T1000 (cell line): Measurements from ENCODE around the gene CYGB.
"Not testable (repeated sequence)": the region's sequence is repeated elsewhere in the genome, so short reads cannot be mapped to it uniquely, and the experiment has no call there.

ENCODE experiments used
- DNase-seq: peaks from one replicate; lab custom pipeline; 2025; ENCODE audit warnings: mixed read lengths; lab: John Stamatoyannopoulos, UW

The CYGB gene

GRCh38 chr17:76538281-76538931, 897 bp upstream of the CYGB start:
- no peak for DNase-seq

- DNase-seq: no peak
Measured at GRCh38 chr17:76537288-76537577, 276 bp downstream of the CYGB start.

- DNase-seq: no peak
Measured at GRCh38 chr17:76536511-76537287, 810 bp downstream of the CYGB start.

- no peak for DNase-seq
Measured at GRCh38 chr17:76535788-76536510, 1.6 kb downstream of the CYGB start.

- no peak for DNase-seq
Measured at GRCh38 chr17:76534831-76535732, 2.4 kb downstream of the CYGB start.

- DNase-seq: not testable (repeated sequence)
Measured at GRCh38 chr17:76533640-76534359, 3.7 kb downstream of the CYGB start.

- DNase-seq: no peak
Measured at GRCh38 chr17:76532072-76532651, 5.3 kb downstream of the CYGB start.

GRCh38 chr17:76531486-76532038, 5.9 kb downstream of the CYGB start:
- DNase-seq: no peak

- DNase-seq: no peak
Measured at GRCh38 chr17:76530811-76531485, 6.6 kb downstream of the CYGB start.

- DNase-seq: no peak
Measured at GRCh38 chr17:76530095-76530723, 7.3 kb downstream of the CYGB start.

GRCh38 chr17:76529224-76530094, 8.1 kb downstream of the CYGB start:
- peak; percentile 47 for DNase-seq

- no peak for DNase-seq
Measured at GRCh38 chr17:76528528-76529223, 8.8 kb downstream of the CYGB start.

GRCh38 chr17:76528156-76528527, 9.4 kb downstream of the CYGB start:
- DNase-seq: no peak

GRCh38 chr17:76527430-76528111, 9.9 kb downstream of the CYGB start:
- peak; percentile 46 for DNase-seq

GRCh38 chr17:76527016-76527415, 10.5 kb downstream of the CYGB start:
- DNase-seq: not testable (repeated sequence)

GRCh38 chr17:76525513-76525833, 12.0 kb downstream of the CYGB start:
- not testable (repeated sequence) for DNase-seq
